OCI-LY3 (cell line): Measurements from ENCODE around the gene EGLN2.

Experiments used
- EZH2phosphoT487 ChIP-seq: fragments of 200-600 bp; shearing (Covaris generic); IDR thresholded peaks from 2 replicates; pipeline ENCODE4 v1.6.1; 2018; ENCODE audit warnings: antibody characterized with exemption, mixed run types, low read depth
- TF ChIP-seq, protein P1 (sequence below): fragments of 200-600, 300-600 bp; sonication (generic); IDR thresholded peaks from 2 replicates; pipeline ENCODE4 v1.5.1; 2014; ENCODE audit warnings: antibody characterized with exemption, low read length, low read depth

DNA sequence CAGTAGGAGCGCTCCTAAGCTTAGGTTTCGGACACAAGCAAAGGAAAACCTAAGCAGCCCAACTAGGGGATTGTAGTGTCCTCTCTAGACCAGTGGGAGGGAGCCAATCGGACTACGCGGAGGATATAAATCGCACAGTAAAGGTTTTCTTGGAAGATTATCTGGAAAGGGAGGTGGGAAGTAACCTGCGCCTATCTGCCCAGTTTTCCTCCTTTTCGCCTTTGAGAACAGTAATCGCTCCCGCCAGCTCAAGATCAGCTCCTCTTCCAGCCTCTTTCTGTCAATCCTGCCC lies 21.4 kb upstream of the EGLN2 start:
- TF ChIP-seq, protein P1, sequence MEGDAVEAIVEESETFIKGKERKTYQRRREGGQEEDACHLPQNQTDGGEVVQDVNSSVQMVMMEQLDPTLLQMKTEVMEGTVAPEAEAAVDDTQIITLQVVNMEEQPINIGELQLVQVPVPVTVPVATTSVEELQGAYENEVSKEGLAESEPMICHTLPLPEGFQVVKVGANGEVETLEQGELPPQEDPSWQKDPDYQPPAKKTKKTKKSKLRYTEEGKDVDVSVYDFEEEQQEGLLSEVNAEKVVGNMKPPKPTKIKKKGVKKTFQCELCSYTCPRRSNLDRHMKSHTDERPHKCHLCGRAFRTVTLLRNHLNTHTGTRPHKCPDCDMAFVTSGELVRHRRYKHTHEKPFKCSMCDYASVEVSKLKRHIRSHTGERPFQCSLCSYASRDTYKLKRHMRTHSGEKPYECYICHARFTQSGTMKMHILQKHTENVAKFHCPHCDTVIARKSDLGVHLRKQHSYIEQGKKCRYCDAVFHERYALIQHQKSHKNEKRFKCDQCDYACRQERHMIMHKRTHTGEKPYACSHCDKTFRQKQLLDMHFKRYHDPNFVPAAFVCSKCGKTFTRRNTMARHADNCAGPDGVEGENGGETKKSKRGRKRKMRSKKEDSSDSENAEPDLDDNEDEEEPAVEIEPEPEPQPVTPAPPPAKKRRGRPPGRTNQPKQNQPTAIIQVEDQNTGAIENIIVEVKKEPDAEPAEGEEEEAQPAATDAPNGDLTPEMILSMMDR = no peak
- TF ChIP-seq EZH2phosphoT487 = no peak
